CD4-positive, alpha-beta T cell treated with Interleukin-4 for 1 hour (primary cell): ENCODE measurements around the gene GOLGA6L10.
"Not testable (repeated sequence)": the region's sequence is repeated elsewhere in the genome, so short reads cannot be mapped to it uniquely, and the experiment has no call there.

Experiments
- DNase-seq, 2 donors: peaks; one replicate each; pipeline ENCODE4 v3.0.0-alpha.2; 2020 to 2022

Gene GOLGA6L10

DNA sequence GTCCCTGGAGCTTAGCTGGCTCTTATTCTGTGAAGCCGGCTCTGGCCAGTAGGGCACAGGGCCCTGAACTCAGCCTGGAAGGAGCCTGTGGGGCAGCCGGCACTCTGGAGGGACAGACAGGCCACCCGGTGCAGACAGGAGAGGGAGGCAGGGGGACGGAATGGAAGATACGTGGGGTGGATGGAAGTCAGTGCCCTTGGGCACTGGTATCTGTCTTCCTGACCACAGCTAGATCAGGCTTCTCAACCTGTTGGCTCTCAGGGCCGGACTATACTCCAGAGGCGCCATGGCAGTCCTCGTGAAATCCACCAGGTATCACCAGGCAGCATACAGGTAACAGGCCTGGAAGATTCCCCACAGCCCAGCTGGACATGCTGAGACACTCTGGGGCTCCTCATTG is 10.7 kb downstream of the GOLGA6L10 start:
- DNase-seq = not testable (repeated sequence)

DNA sequence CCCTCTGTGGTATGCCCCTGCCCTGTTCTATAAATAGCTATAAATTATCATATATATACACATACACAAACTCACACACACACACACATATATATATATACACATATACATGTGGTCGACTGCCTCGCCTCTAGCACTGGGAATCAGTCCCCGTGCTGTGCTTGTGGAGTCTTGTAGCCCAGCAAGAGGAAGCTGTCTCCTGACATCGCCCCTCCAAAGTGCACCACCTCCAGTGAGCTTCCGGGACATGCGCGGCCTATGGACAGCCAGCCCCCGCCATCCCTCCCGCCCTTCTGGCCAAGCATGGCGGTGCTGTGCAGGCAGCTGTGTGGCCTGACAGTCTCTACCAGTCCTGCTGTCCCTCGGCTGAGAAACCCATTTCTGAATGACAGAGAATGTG is 11.2 kb downstream of the GOLGA6L10 start:
- DNase-seq = peak in 1 of 2 donors; percentile 5

DNA sequence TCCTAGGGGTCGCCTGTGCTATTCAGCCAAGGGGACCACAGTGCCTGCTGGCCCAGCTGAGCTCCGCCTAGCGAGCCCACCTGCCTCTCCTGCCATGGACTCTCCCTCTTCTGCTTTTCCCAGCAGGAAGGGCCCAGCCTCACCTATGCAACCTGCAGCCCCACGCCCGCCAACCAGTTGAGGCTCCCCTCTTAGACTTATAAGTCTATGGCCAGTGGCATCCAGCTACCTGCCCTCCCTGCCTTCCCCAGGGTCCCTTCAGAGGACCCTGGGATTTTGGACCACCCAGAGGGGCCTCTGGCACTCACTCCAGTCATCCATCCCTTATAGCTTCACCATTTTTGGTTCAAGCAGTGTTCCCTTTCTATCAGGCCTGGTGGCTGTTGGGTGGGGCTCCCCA is 12.2 kb downstream of the GOLGA6L10 start:
- DNase-seq = not testable (repeated sequence)

DNA sequence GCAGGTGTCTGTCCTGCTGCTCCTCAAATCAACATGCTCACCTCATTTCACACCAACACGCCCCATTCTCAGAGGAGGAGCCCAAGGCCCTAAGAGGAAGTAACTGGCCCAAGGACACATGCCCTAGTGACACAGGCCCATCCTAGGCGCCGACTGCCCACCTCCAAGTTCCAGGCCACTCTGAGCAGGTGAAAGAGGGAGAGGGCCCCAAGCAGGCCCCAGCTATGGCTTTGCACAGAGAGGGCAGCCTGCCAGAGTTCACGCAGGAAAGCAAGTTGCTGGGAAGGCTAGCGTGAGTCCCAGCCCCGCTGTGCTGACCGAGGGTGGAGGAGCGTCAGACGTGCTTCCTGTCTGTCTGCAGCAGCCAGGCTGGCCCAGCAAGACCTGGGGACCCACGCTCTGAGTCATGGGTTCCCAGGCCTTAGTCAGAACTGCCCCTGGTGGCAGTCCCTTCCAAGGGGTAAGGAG is 13.1 kb downstream of the GOLGA6L10 start:
- DNase-seq = peak in 1 of 2 donors; percentile 9

DNA sequence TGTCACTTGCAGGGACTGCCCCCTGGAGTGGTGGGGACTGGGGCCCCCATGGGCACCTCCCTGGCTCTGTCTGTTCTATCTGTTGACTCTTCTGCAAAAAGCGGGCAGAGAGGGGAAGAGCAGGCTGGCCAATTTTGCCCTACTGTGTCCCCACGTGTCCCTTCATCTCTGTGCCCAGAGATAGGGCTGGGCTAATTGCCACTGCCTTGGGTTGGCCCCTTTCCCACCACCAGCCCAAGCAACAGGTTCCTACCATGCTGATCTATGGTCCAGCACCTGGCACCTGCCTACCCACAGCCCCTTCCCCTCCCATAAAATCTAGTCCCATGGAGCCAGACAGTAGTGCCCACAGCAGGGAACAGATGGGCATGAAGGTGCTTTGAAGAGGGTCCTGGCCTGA is 14.3 kb downstream of the GOLGA6L10 start:
- DNase-seq = peak in 1 of 2 donors; percentile 5

DNA sequence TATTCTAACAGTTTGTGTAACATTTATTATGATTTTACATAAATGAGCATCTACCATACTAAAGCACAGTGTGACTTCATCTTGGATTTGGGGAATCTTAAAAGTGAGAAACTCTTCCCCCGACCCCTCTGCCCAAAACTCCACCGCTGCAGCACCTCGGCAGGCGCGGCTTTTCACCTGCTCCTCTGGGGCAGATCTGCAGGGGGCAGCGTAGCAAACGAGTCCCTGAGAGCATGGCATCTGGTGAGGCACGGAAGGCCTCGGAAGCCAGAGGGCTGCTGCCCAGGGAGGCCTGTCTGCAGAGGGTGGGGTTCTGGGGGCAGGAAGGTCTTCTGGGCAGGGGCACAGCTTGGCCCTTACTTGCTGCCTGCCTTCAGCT is 14.7 kb downstream of the GOLGA6L10 start:
- not testable (repeated sequence) for DNase-seq

DNA sequence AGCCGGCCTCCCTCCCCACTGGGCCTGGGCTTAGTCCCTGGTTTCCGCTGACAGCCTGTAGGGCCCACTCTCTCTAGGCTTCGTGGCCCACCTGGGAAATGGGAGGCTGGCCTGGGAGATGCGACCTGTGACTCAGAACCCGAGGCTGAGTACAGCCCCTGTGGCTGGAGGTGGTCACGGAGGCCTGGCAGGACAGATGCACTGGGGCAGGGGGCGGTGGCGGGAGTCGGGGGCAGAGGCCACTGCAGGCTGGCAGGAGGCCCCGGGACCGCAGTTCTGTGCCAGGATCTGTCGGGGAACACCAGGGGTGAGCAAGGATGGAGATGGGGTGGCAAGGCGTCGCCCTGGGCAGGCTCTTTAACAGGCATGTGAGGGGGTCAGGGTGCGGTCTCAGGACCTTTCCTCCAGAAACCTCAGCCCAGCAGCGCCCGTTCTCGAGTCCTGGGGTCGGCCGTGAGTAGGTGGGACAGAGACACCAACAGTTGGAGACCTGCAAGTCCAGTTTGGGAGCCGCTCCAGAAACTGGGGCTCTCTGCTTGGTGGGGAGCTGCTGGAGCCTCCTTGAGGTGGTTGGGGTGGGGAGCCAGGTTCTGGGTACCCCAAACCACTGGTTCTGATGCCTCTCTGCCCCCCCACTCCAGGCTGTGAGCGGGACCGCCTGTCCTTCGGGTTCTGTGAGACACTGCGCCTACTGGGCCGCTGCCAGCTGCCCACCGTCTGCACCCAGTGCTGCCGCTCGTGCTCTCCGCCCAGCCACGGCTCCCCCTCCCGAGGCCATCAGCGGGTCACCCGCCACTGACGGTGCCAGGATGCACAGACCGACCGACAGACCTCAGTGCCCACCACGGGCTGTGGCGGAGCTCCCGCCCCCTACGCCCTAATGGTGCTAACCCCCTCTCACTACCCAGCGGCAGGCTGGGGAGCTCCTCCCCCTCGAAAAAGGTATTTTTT is 15.4 kb downstream of the GOLGA6L10 start:
- DNase-seq = not testable (repeated sequence)

DNA sequence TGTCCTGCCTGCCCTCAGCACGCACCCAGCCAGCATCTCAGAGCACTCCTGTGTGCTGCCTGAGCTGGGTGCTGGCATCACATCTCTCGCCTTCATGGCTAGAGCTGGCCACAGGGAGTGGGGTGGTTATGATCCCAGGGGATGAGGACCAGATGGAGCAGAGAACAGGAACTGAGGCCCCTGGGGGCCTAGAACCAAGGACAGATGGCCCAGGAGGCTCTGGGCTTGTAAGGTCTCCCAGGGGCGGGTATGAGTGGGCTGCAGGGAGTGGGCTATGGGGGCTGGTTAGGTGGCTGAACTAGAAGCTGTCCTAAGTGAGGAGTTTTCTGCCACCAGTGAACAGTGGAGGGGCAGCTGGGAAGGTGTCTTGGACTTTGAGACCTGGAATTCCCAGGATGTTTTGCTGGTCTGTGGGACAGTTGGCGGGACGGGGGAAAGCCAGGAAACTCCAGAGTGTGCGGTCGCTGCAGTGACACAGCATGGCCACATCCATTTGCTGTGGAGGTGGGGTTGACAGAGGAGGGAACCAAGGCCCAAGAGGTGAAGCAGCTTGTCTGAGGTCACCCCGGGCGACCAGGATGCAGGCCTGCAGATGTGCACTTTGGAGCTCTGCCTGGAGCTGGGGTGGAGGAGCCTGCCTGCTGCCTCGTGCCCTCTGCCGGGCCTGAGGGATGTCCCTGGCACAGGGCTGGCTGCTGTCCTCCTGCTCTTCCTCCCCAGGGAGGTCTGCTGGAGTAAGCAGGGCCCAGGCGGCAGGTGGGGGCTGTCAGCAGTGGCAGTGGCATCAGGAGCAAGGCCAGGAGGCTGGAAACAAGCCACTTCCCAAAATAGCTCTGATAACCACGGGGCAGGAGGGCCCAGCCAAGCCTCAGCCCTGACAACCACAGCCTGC is 16.3 kb downstream of the GOLGA6L10 start:
- not testable (repeated sequence) for DNase-seq

DNA sequence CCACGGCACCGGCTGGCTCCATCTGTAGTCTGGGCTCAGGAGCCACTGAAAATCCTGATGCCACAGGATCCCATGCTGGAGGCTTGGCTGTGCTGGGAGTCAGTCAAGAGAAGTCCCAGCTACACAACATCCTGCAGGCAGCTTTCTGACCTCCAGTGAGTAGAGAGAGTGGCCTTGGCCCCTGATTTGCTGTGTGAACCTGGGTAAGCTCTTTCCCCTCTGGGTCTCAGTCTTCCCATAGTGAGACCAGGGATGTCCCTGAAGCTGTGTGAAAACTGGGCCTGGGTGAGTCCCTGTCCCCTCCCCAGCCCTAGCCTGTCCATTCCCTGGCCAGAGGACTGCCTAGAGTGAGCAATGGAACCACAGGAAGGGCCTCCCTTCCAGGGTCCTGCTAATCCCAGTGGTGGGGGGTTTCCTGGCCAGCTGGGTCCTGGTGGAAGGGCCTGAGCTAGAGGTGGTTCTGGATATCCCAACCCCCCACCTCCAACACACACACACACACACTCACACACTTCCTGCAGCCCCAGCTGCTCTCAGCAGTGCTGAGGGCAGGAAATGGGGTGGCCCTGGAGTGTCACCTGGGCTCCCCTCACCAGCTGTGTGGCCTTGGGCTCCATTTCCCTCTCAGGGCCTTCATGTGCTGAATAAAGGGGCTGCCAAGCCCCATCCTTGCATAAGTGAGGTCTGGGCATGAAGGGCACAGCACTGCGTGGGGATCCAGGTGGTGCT is 17.5 kb downstream of the GOLGA6L10 start:
- peak; percentile 5 to 19 for DNase-seq

DNA sequence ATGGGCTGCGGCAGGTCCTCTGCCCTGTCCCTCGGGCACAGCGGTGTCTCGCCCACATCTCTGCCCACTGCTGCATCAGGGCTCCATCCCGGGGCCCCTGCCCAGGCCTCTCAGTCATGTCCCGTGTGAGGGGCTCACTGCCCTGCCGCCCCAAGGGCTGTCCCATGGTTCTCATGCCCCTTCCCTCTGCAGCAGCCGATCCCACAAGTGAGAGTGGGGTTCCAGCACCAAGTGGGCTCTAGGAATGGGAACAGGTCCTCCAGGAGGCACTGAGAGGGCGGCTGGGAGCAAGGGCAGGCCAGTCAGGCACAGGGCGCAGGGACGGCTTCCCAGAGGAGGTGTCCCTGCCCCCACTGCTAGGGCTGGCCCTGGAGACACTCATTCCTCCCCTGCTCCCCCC is 18.4 kb downstream of the GOLGA6L10 start:
- not testable (repeated sequence) for DNase-seq

DNA sequence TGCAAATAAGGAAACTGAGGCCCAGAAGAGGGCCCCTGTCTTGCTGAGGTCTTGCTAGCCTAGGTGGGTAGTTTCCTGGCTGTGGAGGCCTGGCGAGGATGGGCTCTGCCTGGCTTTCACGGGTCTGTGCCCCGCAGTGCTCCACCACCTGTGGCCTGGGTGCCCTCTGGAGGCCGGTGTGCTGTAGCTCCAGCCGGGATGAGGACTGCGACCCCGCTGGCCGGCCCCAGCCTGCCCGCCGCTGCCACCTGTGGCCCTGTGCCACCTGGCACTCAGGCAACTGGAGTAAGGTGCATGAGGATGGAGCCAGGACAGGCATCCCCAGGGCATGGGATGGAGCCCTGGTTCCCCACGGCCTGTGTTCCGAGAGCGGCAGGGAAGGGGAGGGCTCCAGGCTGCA is 20.2 kb downstream of the GOLGA6L10 start:
- peak in 1 of 2 donors; percentile 5 for DNase-seq

DNA sequence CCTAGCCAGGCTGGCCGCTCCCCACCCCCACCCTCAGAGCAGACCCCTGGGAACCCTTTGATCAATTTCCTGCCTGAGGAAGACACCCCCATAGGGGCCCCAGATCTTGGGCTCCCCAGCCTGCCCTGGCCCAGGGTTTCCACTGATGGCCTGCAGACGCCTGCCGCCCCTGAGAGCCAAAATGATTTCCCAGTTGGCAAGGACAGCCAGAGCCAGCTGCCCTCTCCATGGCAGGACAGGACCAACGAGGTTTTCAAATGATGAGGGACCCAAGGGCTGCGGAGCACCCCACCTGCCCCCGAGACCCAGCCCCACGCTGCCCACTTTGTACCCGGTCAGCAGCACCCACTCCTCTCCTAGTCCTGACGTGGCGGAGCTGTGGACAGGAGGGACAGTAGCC is 21.9 kb downstream of the GOLGA6L10 start:
- DNase-seq = not testable (repeated sequence)

DNA sequence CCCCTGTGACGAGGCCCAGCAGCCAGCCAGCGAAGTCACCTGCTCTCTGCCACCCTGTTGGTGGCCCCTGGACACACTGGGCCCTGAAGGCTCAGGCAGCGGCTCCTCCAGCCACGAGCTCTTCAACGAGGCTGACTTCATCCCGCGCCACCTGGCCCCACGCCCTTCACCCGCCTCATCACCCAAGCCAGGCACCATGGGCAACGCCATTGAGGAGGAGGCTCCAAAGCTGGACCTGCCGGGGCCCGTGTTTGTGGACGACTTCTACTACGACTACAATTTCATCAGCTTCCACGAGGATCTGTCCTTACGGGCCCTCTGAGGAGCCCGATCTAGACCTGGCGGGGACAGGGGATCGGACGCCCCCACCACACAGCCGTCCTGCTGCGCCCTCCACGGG is 22.4 kb downstream of the GOLGA6L10 start:
- not testable (repeated sequence) for DNase-seq

DNA sequence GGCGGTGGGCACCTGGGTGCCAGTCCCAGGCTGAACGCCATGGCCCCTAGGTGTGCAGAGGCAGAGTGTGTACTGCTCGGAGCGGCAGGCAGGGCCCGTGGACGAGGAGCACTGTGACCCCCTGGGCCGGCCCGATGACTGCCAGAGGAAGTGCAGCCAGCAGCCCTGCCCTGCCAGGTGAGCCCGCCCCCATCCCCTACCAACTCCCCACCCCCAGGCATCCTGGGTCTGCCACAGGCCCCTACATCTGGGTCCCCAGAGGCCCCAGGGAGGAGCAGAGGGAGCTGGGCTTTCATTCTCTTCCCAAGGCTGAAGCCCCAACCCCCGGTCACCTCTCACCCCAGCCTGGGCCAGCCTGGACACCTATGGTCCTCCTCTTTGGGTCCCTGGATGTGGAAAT is 23.6 kb downstream of the GOLGA6L10 start:
- not testable (repeated sequence) for DNase-seq

DNA sequence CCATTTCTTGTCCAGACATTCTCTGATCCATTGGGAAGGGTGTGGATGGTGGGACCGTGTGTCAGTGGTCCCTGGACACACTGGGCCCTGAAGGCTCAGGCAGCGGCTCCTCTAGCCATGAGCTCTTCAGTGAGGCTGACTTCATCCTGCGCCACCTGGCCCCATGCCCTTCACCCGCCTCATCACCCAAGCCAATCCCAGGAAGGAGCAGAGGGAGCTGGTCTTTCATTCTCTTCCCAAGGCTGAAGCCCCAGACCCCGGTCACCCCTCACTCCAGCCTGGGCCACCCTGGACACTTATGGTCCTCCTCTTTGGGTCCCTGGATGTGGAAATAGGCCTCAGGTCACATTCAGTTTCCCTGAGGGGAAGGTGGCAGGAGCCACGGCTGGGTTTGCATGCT is 24.4 kb downstream of the GOLGA6L10 start:
- not testable (repeated sequence) for DNase-seq

DNA sequence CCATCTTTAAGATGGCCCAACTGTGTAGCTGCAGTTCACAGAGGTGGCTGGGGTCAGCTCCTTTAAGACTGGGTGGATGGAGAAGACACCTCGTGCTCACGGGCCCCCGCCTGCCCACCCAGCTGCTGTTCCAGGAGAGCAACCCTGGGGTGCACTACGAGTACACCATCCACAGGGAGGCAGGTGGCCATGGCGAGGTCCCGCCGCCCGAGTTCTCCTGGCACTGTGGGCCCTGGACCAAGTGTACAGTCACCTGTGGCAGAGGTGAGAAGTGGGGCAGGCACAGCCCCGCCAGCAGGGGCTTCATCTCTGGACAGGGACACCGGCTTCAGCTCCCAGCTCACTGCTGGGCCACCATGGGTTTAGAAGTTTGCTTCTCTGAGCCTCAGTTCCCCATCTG is 26.8 kb downstream of the GOLGA6L10 start:
- DNase-seq = not testable (repeated sequence)

DNA sequence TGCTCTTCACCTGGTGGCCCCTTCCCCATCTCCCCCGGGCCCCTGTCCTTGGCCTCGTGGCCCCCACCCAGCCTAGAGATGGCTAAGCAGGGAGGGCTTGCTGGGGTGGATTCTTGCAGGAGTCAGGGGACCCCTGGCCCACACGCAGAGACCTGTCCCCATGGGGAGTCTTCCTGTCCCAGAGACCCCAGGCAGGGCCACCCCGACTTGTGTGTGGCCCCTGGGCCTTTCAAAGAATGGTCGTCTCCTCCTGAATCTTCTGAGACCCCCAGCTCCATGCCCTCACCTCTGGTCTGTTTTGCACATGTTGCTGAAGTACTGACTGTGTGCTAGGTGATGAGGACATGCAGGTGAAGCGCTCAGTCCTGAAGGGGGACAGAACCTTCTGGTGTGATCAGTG is 28.4 kb downstream of the GOLGA6L10 start:
- not testable (repeated sequence) for DNase-seq

DNA sequence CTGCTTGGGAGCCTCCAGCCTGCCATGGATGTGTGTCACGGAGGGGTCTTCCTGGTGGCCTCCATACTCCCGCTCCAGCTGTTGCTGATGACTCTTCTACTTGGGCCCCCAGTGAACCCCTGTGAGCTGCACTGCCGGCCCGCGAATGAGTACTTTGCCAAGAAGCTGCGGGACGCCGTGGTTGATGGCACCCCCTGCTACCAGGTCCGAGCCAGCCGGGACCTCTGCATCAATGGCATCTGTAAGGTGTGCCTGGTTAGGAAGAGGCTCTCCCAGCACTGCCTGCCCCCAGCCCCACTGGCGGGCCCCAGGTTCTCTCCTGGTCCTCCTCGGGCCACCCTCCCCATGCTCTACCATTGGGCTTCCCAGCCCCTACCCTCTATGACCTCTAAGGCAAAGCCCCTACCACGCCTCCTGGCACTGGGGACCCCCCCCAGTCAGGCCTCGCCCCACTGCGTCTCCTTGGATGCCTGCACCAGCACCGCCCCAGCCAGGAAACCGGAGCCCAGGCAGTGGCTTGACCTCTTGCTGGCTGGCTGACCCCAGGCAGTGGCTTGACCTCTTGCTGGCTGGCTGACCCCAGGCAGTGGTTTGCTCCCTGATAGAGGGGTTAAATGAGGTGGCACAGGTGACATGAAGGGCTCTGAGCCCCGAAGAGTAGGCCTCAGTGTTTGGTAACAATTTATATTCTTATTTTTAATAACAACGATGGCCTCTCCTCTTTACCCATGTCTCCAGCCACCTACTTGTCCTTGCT is 29.6 kb downstream of the GOLGA6L10 start:
- not testable (repeated sequence) for DNase-seq

DNA sequence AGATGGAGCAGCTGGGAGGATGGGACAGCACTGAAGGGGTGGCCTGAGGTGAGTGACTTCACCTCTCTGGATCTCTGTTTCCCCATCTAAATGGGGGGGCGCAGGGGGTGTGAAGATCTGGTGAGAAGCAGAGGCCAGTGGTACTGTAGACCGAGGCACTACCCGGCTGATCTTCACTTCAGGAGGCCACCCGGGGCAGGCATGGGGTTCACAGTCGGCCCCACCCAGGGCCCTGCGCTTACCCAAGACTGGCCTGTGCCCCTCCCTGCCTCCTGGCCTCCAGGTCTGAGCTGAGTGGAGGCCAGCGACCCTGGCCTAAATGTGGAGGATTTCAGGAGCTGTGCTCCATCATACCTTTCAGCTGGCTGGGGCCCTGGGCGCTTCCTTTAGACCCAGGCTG is 31.0 kb downstream of the GOLGA6L10 start:
- DNase-seq = not testable (repeated sequence)

DNA sequence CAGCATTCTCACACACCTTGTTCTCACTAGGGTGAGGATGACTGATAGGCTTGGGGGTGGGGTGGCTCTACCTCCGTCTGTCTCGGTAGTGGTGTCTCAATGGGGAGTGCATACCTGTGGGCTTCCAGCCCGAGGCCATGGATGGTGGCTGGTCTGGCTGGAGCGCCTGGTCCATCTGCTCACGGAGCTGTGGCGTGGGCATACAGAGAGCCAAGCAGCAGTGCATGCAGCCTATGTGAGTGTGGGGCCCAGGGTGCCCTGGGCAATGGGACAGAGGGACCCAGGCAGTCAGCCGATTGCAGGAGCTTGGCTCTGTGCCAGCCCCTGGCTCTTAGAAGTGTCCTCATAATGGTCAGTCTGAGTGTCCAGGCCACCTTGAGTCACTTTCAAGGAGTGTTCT is 31.8 kb downstream of the GOLGA6L10 start:
- not testable (repeated sequence) for DNase-seq

DNA sequence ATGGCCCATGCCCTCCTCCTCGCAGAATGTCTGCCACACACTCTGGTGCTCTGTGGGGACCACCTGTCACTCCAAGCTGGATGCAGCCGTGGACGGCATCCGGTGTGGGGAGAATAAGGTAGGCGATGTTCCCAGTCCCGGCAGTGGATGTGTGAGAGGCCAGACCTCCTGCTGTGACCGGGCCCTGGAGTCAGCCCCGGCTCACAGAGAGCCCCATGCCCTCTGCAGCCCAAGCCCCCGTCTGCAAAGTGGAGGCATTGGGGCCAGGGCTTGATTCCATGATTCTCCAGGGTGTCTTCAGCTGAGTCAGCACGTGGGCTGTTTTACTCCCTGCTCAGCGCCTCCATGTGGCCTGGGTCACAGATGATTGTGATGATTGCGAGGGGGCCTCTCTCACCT is 32.2 kb downstream of the GOLGA6L10 start:
- DNase-seq = no peak
